GM11168 (cell line): ENCODE data around the gene HELZ.
"Not testable (repeated sequence)": the region's sequence is repeated elsewhere in the genome, so short reads cannot be mapped to it uniquely, and the experiment has no call there.

ENCODE experiments used
- in situ Hi-C: fragments of 300-500 bp; cut with MboI; formaldehyde crosslinking; loops from one replicate; pipeline ENCODE4 v1.12.0; 2022; ENCODE audit warnings: low sequenced_read_pairs; ENCODE audit not compliant: unreplicated experiment

The HELZ gene, protein sequence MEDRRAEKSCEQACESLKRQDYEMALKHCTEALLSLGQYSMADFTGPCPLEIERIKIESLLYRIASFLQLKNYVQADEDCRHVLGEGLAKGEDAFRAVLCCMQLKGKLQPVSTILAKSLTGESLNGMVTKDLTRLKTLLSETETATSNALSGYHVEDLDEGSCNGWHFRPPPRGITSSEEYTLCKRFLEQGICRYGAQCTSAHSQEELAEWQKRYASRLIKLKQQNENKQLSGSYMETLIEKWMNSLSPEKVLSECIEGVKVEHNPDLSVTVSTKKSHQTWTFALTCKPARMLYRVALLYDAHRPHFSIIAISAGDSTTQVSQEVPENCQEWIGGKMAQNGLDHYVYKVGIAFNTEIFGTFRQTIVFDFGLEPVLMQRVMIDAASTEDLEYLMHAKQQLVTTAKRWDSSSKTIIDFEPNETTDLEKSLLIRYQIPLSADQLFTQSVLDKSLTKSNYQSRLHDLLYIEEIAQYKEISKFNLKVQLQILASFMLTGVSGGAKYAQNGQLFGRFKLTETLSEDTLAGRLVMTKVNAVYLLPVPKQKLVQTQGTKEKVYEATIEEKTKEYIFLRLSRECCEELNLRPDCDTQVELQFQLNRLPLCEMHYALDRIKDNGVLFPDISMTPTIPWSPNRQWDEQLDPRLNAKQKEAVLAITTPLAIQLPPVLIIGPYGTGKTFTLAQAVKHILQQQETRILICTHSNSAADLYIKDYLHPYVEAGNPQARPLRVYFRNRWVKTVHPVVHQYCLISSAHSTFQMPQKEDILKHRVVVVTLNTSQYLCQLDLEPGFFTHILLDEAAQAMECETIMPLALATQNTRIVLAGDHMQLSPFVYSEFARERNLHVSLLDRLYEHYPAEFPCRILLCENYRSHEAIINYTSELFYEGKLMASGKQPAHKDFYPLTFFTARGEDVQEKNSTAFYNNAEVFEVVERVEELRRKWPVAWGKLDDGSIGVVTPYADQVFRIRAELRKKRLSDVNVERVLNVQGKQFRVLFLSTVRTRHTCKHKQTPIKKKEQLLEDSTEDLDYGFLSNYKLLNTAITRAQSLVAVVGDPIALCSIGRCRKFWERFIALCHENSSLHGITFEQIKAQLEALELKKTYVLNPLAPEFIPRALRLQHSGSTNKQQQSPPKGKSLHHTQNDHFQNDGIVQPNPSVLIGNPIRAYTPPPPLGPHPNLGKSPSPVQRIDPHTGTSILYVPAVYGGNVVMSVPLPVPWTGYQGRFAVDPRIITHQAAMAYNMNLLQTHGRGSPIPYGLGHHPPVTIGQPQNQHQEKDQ (N-terminal part only)

GRCh38 chr17:67245073-67245693, at the start of gene HELZ:
HELZ (minus strand) TSS chr17:67245196; CDS start chr17:67218804, 26,392 bp downstream.
- in situ Hi-C loops, result no loop called here

DNA sequence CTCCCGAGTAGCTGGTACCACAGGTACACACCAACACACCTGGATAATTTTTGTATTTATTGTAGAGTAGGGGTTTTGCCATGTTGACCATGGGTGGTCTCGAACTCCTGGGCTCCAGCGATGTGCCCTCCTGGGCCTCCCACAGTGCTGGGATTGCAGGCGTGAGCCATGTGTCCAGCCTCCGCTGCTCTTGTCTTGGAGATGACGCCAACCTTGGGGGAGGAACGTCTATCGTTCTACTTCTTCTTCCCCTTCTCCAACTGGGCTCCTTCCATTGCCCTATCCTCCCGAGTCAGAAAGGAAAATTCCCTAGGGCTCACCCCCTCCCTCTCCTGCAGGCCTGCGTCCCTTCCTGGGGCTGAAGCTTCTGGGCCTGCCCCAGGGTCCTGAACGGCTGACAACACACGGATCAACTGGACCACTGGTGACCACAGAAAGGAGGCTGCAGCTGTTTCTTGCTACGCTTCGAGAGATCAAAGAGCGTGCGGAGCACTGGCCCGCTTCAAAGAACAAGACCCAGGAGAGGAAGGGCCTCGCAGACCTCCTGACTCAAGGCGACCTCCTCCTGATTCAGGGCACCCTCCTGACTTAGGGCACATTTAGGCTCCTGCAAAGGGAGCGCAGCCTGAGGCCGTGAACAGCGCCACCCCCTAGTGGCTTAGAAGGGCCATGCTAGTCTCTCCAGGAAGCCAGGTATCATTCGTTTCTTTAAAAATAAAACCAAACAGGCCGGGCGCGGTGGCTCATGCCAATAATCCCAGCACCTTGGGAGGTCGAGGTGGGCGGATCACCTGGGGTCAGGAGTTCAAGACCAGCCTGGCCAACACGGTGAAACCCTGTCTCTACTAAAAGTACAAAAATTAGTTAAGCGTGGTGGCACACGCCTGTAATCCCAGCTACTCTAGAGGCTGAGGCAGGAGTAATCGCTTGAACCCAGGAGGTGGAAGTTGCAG, 48.5 kb upstream of the HELZ start:
- in situ Hi-C loops, result loop anchor here (10.0 kb wide), 1 partner anchor 569 kb away; no protein-coding TSS in a partner anchor

GRCh38 chr17:67290711-67291291, 45.8 kb upstream of the HELZ start:
- in situ Hi-C loops, result loop anchor here (10.0 kb wide), 1 partner anchor 566 kb away; no protein-coding TSS in a partner anchor

- in situ Hi-C loops, result loop anchor here (10.0 kb wide), 1 partner anchor 565 kb away; no protein-coding TSS in a partner anchor
Measured at GRCh38 chr17:67290244-67290643, 45.2 kb upstream of the HELZ start.

GRCh38 chr17:67289181-67289876, 44.3 kb upstream of the HELZ start:
- in situ Hi-C loops, result no loop called here

GRCh38 chr17:67286826-67287225, 41.8 kb upstream of the HELZ start:
- in situ Hi-C loops, result not testable (repeated sequence)

GRCh38 chr17:67285360-67285759, 40.4 kb upstream of the HELZ start:
- in situ Hi-C loops, result no loop called here

DNA sequence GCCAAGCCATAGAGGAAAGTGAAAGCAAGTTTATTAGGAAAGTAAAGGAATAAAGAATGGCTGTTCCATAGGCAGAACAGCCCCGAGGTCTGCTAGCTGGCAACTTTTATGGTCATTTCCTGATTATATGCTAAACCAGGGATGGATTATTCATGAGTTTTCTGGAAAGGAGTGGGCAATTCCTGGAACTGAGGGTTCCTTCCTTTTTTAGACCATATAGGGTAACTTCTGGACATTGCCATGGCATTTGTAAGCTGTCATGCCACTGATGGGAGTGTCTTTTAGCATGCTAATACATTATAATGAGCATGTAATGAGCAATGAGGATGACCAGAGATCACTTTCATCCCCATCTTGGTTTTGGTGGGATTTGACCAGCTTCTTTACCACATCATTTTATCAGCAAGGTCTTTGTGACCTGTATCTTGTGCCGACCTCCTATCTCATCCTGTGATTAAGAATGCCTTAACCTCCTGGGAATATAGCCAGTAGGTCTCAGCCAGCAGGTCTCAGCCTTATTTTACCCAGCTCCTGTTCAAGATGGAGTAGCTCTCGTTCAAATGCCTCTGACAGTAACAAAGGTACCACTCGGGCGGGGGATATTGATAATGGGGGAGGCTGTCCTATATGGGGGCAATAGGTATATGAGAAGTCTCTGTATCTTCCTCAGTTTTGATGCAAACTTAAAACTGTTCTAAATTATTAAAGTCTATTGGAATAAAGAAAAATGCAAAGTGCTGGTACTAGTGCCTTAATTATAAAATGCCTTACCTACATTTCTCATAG, 38.9 kb upstream of the HELZ start:
- in situ Hi-C loops, result no loop called here

DNA sequence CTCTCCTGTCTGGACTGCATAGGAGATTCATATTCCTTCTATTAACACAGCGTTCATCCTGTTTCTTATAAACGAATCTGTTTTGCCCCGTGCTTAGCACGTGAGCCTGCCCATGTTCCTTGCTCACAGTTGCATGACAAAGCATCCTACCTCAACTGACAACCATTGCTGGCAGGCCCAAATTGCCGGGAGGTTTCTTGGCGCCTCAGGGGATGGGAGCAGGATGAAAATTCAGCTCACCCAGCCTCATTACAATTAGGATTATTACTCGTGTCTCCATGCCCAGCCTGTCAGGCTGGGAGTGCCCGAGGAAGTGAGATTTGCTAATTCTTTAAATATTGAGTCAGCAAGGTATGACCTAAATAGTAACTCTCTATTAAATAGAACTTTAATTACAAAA, 36.7 kb upstream of the HELZ start:
- in situ Hi-C loops, result no loop called here

DNA sequence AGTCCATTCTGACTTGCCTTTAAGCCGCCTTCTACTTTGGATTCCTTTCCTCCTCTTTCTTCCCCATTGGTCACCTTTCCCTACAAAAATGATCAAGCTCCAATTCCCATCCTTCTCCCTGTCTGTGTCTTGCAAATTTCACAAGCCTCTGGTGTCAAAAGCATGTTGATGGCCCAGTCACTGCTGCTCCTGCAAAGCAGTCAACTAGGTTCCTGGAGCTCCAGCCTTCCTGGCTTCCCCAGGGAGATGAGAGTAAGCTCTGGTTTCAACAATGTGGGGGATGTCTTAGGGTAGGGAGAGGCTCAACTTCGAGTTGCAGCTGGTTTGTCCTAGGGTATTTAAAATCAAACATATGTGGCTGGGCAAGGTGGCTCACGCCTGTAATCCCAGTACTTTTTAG, 36.1 kb upstream of the HELZ start:
- in situ Hi-C loops, result no loop called here

GRCh38 chr17:67280279-67280678, 35.3 kb upstream of the HELZ start:
- in situ Hi-C loops, result no loop called here

DNA sequence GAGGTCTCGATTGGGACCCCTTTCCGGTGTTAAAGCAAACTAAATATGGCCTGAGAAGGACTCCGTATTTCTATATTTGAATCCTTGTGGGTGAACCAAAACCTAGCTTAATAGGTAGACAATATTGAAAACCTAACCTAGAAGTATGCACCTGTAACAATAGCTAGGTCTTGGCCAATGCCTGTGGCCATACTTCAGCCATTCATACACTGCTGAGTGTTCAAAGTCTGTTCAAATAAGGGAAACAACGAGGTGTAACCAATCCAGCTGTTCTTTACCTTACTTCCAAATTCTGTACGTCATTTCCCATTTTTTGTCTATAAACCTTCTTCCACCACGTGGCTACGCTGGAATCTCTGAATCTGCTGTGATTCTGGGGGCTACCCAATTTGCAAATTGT, 34.1 kb upstream of the HELZ start:
- in situ Hi-C loops, result no loop called here

GRCh38 chr17:67278363-67278762, 33.4 kb upstream of the HELZ start:
- in situ Hi-C loops, result no loop called here

GRCh38 chr17:67276075-67276474, 31.1 kb upstream of the HELZ start:
- in situ Hi-C loops, result no loop called here

- in situ Hi-C loops, result no loop called here
Measured at GRCh38 chr17:67274466-67274865, 29.5 kb upstream of the HELZ start.

- in situ Hi-C loops, result no loop called here
Measured at GRCh38 chr17:67273900-67274299, 28.9 kb upstream of the HELZ start.
